Astrocyte (in vitro differentiated cells and primary cell): ENCODE data around the gene RAPGEF4.

ENCODE experiments used
- CTCF ChIP-seq: IDR thresholded peaks from 2 replicates; pipeline ENCODE4 v1.5.1; 2011; ENCODE audit warnings: low read depth, mild to moderate bottlenecking, inconsistent platforms, low read length, moderate library complexity; ENCODE audit not compliant: insufficient read depth
- EZH2 ChIP-seq: IDR thresholded peaks from 2 replicates; pipeline ENCODE4 v1.6.1; 2012; ENCODE audit warnings: mild to moderate bottlenecking, low read length, inconsistent platforms; ENCODE audit not compliant: insufficient read depth

GRCh38 chr2:172926785-172927640, 191.4 kb downstream of the RAPGEF4 start:
- TF ChIP-seq CTCF (no peak), EZH2 (no peak)
